Activated CD4-positive, alpha-beta T cell treated with anti-CD3 and anti-CD28 coated beads, Interleukin-2, amount 10 ng/mL, durations not matched to agents 24 days and 14 days (primary cell): Measurements from ENCODE around the gene CHST15. TPM values are rescaled to one million over a fixed set of nuclear protein-coding genes. Genes with fewer than 3 reads are reported as not detected.

Experiments used
- DNase-seq: peaks from one replicate; pipeline ENCODE4 v3.0.0; 2022
- H3K27ac Mint-ChIP-seq: one replicate; pipeline ENCODE4 v1.8.0; 2022; ENCODE audit warnings: mild to moderate bottlenecking, mixed read lengths
- H3K27me3 Mint-ChIP-seq: one replicate; pipeline ENCODE4 v1.8.0; 2022; ENCODE audit warnings: mixed read lengths
- H3K36me3 Mint-ChIP-seq: one replicate; pipeline ENCODE4 v1.8.0; 2022; ENCODE audit warnings: low read depth, mild to moderate bottlenecking, mixed read lengths
- H3K4me1 Mint-ChIP-seq: one replicate; pipeline ENCODE4 v1.8.0; 2021; ENCODE audit warnings: mixed read lengths
- H3K4me3 Mint-ChIP-seq: one replicate; pipeline ENCODE4 v1.8.0; 2022; ENCODE audit warnings: mild to moderate bottlenecking, moderate library complexity, mixed read lengths
- H3K9me3 Mint-ChIP-seq: one replicate; pipeline ENCODE4 v1.8.0; 2021; ENCODE audit warnings: mixed read lengths
- intact Hi-C: fragments of 100-400 bp; cut with micrococcal nuclease; formaldehyde crosslinking; loops from one replicate; pipeline ENCODE4 v1.15.1; 2023
- total RNA-seq: library from RNA; stranded (reverse); gene quantifications from 2 replicates; pipeline ENCODE4 v1.2.3, GENCODE V29; 2022

Gene CHST15
- total RNA-seq, 1 donor from 2014 or later: 0.16 TPM

GRCh38 chr10:124030492-124031110 lies 62.8 kb downstream of the CHST15 start:
- no peak overlapping the region for H3K4me3 Mint-ChIP-seq
- H3K4me1 Mint-ChIP-seq: peaks cover 6% of the 10 kb centered on the region
- H3K27me3 Mint-ChIP-seq: peaks cover 5% of the 10 kb centered on the region
- no peaks in the 10 kb centered on the region for H3K36me3 Mint-ChIP-seq
- intact Hi-C loops: no loop called here
- no peak overlapping the region for H3K27ac Mint-ChIP-seq
- H3K9me3 Mint-ChIP-seq: no peaks in the 10 kb centered on the region
- DNase-seq: no peak

DNA sequence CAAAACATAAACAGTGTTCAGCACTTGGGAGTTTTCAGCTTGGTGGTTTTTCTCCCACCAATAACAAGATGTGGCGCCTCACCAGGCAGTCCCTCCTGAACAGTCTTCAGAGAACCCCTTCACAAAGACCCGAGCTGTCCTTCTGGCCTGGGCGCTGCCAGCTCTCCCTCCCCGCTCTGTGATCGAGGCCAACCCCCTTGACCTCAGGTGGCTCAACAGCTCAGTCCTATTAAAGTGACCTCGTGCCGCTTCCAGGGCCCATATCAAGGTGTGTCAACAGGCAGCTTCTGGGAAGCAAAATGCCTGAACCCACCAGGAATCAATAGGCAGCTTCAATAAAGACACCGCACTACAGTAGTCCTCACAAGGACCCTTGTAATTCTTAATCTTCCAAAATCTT lies 63.3 kb downstream of the CHST15 start:
- H3K9me3 Mint-ChIP-seq: no peaks in the 10 kb centered on the region
- DNase-seq: no peak
- no peaks in the 10 kb centered on the region for H3K36me3 Mint-ChIP-seq
- H3K4me1 Mint-ChIP-seq: peaks cover 3% of the 10 kb centered on the region
- H3K27me3 Mint-ChIP-seq: peaks cover 5% of the 10 kb centered on the region
- intact Hi-C loops: no loop called here
- H3K4me3 Mint-ChIP-seq: no peak overlapping the region
- no peak overlapping the region for H3K27ac Mint-ChIP-seq

DNA sequence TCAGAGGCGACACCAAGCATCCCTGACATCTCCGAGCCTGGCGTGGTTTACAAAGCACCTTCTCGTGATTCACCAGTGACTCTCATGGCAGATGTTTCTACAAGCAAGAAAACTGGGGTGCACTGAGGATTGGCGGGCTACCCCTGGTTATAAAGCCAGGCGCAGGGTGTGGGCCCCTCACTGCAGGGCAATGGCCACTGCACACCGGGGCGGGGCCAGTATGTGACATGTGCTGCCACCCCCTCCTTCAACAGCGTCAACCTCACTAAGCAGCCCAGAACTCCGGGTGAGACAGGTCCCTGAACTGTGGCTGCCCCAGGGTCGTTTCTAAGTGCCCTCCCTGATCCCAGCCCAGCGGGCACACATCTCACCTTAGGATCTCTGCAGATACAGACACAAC lies 63.8 kb downstream of the CHST15 start:
- peaks cover 5% of the 10 kb centered on the region for H3K27me3 Mint-ChIP-seq
- no peaks in the 10 kb centered on the region for H3K36me3 Mint-ChIP-seq
- H3K9me3 Mint-ChIP-seq: no peaks in the 10 kb centered on the region
- H3K27ac Mint-ChIP-seq: no peak overlapping the region
- intact Hi-C loops: no loop called here
- DNase-seq: no peak
- H3K4me3 Mint-ChIP-seq: no peak overlapping the region
- H3K4me1 Mint-ChIP-seq: peaks cover 5% of the 10 kb centered on the region

- no peaks in the 10 kb centered on the region for H3K9me3 Mint-ChIP-seq
Measured at GRCh38 chr10:124028700-124029480, 64.5 kb downstream of the CHST15 start.

GRCh38 chr10:124027651-124028050 lies 65.7 kb downstream of the CHST15 start:
- Mint-ChIP-seq H3K4me3 (no peak overlapping the region), H3K27me3 (peaks cover 2% of the 10 kb centered on the region), H3K27ac (no peak overlapping the region), H3K4me1 (peaks cover 2% of the 10 kb centered on the region), H3K36me3 (no peaks in the 10 kb centered on the region), H3K9me3 (no peaks in the 10 kb centered on the region)
- DNase-seq: no peak
- intact Hi-C loops: no loop called here

More at GRCh38 chr10:124028700-124029480, 64.5 kb downstream of the CHST15 start:
- intact Hi-C loops: no loop called here
- Mint-ChIP-seq H3K4me3 (no peak overlapping the region), H3K27ac (no peak overlapping the region), H3K4me1 (peaks cover 5% of the 10 kb centered on the region), H3K36me3 (no peaks in the 10 kb centered on the region), H3K27me3 (peaks cover 5% of the 10 kb centered on the region)
- DNase-seq: no peak

DNA sequence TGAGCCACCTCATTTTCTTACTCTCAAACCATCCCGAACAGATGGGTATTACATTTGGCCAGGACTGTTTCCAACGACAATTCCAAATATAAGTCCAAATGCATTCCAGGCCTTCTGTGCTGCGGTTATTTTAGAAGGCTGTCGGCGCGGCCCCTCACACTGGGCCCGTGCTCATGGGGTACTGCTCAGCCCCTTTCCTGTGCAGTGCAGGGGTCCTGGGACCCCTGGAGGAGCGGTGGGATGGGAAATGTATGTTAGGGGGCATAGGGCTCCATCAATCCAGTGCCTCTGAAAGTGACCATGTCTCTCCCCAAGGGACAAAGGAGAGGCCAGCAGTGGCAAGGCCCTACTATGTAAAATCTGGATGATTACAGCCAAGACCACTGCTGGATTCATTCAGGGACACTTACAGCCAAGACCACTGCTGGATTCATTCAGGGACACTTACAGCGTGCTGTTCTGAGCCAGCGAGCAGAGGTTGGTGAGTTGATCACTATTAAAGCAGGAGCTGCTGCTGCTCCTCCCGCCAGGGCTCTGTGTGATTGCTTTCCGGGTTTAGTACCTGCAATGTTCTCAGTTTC lies 66.3 kb downstream of the CHST15 start:
- intact Hi-C loops: no loop called here
- Mint-ChIP-seq H3K36me3 (no peaks in the 10 kb centered on the region), H3K27me3 (peaks cover 2% of the 10 kb centered on the region), H3K4me3 (no peak overlapping the region), H3K27ac (no peak overlapping the region), H3K9me3 (no peaks in the 10 kb centered on the region), H3K4me1 (peaks cover 2% of the 10 kb centered on the region)
- DNase-seq: no peak

GRCh38 chr10:124026589-124026939 lies 66.8 kb downstream of the CHST15 start:
- H3K27me3 Mint-ChIP-seq: peaks cover 2% of the 10 kb centered on the region
- H3K4me1 Mint-ChIP-seq: peaks cover 2% of the 10 kb centered on the region
- H3K4me3 Mint-ChIP-seq: no peak overlapping the region
- no peaks in the 10 kb centered on the region for H3K9me3 Mint-ChIP-seq
- H3K36me3 Mint-ChIP-seq: no peaks in the 10 kb centered on the region
- intact Hi-C loops: no loop called here
- no peak for DNase-seq
- H3K27ac Mint-ChIP-seq: no peak overlapping the region

DNA sequence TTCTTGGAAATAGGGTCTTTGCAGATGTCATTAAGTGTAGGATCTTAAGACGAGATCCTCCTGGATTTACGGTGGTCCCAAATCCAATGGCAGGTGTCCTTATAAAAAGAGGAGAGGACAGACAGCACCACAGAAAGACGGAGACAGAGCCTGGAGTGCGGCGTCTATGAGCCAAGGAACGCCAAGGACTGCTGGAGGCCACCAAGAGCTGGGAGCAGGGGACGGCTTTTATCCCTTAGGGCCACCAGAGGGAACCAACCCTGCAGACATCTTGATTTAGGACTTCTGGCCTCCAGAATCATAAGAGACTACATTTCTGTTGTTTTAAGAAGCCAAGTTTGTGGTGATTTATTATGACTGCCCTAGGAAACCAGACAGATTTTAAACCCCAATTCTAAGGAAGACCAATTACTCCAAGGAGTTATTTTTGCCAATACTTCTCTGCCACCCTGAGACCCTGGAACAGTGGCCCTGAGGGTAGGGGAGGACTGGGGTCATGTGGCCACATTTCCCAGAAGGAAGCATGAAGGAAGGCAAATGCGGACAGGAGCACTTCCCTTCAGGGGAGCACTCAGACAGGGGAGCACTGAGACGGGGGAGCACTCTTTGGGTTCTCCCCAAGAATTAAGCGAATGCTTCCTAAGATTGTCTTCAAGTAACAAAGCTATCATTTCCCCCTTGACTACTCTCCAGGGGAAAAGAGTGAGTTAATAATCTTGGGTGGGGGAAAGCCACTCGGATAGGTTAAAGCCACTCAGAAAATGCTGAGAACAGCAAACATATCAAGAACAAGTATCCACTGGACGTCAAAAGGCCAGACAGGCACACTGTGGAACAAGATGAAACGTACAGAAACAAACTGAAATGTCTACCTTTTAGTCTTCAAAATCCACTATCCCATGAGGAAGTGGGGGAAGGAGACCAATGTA lies 67.5 kb downstream of the CHST15 start:
- H3K27ac Mint-ChIP-seq: no peak overlapping the region
- H3K4me3 Mint-ChIP-seq: no peak overlapping the region
- no peaks in the 10 kb centered on the region for H3K9me3 Mint-ChIP-seq
- H3K4me1 Mint-ChIP-seq: peaks cover 2% of the 10 kb centered on the region
- intact Hi-C loops: no loop called here
- H3K27me3 Mint-ChIP-seq: peaks cover 2% of the 10 kb centered on the region
- no peaks in the 10 kb centered on the region for H3K36me3 Mint-ChIP-seq
- DNase-seq: no peak

GRCh38 chr10:124025152-124025551 lies 68.2 kb downstream of the CHST15 start:
- Mint-ChIP-seq H3K27ac (no peak overlapping the region), H3K36me3 (no peaks in the 10 kb centered on the region), H3K9me3 (no peaks in the 10 kb centered on the region), H3K27me3 (peaks cover 2% of the 10 kb centered on the region), H3K4me1 (peaks cover 2% of the 10 kb centered on the region), H3K4me3 (no peak overlapping the region)
- intact Hi-C loops: no loop called here
- no peak for DNase-seq

GRCh38 chr10:124022066-124022465 lies 71.3 kb downstream of the CHST15 start:
- no peaks in the 10 kb centered on the region for H3K9me3 Mint-ChIP-seq
- intact Hi-C loops: no loop called here
- no peaks in the 10 kb centered on the region for H3K27me3 Mint-ChIP-seq
- no peak overlapping the region for H3K4me3 Mint-ChIP-seq
- no peak for DNase-seq
- H3K27ac Mint-ChIP-seq: no peak overlapping the region
- no peaks in the 10 kb centered on the region for H3K36me3 Mint-ChIP-seq
- H3K4me1 Mint-ChIP-seq: peaks cover 2% of the 10 kb centered on the region

GRCh38 chr10:124020981-124021815 lies 72.2 kb downstream of the CHST15 start:
- DNase-seq: no peak
- intact Hi-C loops: no loop called here
- no peak overlapping the region for H3K27ac Mint-ChIP-seq
- peaks cover 2% of the 10 kb centered on the region for H3K4me1 Mint-ChIP-seq
- no peaks in the 10 kb centered on the region for H3K27me3 Mint-ChIP-seq
- no peaks in the 10 kb centered on the region for H3K36me3 Mint-ChIP-seq
- H3K9me3 Mint-ChIP-seq: no peaks in the 10 kb centered on the region
- no peak overlapping the region for H3K4me3 Mint-ChIP-seq

DNA sequence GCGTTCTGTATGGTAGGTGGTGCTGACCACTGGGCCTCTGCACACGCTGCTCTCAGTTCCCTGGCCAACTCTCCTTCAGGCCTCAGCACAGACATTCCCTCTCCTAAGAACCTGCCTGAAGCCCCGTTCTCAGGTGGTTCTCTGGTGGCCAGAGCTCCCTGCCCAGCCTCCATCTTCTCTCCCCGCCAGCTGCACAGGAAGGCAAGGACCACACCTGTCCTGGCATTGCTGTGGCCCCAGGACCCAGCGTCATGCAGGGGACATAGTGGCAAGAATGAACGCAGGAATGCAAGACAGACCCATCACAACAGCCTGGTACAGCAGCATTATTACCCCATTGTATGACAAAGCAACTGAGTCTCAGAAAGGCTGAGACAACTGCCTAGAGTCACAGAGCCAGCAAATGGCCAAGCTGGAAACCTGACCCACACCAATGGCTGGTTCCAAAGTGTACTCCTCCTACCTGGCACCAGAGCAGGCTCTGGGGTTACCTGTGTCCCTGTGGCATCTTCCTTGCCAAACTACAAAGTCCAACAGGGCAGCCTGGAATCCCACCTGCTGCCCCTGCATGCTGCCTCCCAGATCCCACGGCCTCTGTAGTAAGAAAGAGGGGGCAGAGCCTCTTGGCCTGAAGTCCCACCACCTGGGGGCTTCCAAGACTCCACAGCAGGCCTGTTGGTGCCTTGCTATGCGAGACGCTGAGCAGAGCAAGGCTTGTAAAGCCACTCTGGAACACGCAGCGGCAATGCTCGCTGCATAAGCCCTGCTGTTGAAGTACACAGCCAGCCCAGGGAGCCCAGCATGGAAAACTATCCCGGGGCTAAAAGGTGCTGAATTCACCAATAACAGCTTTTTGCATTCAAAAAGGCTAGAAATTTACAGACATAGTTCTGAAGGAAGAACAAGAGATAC lies 73.3 kb downstream of the CHST15 start:
- Mint-ChIP-seq H3K4me1 (peaks cover 2% of the 10 kb centered on the region), H3K27me3 (no peaks in the 10 kb centered on the region), H3K9me3 (no peaks in the 10 kb centered on the region), H3K4me3 (no peak overlapping the region), H3K27ac (no peak overlapping the region), H3K36me3 (no peaks in the 10 kb centered on the region)
- intact Hi-C loops: no loop called here
- DNase-seq: no peak
